HG02840 (cell line): ENCODE results near the gene HOMER1.

Experiments used
- ATAC-seq: cut with Tn5 transposase; IDR thresholded peaks from one replicate; pipeline ENCODE4 v1.9.1; 2021; ENCODE audit warnings: mild to moderate bottlenecking, moderate library complexity, moderate number of reproducible peaks; ENCODE audit not compliant: unreplicated experiment, low FRiP score

Gene HOMER1

DNA sequence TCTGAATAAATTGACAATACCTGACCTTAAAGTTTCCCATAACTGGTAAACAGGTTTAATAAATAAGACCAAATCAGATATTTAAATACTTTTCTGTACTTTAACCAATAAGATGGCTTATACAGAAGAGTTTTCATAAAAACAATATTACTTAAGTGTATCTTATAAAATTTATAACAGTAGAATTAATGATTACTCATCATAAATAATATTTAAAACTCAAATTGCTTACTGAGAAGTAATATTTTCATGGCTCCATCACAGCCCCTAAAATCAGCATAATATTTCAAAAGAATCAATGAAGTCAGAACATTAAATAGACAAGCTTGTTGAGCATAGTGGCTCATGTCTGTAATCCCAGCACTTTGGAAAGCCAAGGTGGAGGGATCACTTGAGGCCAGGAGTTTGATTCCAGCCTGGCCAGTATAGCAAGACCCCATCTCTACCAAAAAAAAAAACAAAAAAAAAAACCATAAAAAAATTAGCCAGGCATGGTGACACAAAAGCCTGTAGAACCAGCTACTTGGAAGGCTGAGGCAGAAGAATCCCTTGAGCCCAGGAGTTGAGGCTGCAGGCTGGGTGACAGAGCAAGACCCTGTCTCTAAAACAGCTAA, 23.5 kb downstream of the HOMER1 start:
- no peak for ATAC-seq

DNA sequence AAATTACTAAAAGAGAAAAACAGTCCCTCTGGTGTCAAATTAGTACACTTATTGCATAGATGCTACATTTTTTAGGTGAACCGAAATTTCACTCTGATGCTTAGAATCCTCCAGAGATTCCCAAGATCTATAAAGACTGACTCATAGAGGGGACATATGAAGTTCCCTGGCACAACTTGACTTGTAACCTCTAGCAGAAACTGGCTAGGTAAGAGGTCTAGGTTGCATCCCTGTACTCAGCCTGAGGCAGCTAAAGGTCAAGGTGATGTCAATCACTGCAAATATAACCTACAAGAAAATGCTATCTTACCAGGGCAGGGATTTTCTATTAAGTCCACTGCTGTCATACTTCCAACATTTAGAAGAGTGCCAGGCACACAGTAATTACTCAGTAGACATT, 24.2 kb downstream of the HOMER1 start:
- no peak for ATAC-seq

DNA sequence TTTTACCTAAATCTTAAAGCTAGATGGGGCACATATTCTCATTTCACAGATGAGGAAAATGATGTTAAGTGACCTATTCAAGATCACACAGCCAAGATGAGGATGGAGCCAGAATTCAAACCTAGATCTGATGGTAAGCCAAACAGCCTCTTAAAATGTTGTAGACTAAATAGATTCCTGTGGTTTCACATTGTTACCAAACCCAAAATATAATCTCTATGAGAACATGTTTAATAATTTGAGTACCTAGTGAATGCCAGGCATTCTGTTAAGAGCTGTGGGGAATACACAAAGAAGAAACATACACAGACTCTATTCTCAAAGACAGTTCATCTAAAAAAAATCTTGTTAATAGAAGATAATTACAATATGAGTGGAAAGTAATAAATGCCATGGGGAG, 25.2 kb downstream of the HOMER1 start:
- no peak for ATAC-seq

DNA sequence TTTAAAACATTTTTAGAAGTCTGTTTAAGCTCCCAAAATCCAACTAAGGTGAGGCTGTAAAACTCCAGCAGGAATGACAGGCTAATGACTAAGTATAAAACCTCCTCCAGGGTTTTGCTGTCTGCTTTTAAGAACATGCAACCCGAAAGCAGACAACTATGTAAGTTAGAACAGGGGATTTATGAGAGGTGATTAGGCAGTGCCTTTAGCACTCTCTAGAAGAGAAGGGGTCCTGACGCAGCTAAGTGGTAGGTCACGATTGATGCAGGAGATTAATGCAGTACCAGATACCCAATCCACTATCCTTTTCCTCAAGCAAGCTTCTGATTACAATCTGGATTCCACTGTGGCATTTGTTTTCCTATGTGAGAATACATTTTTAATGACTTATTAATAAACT, 25.9 kb downstream of the HOMER1 start:
- no peak for ATAC-seq

DNA sequence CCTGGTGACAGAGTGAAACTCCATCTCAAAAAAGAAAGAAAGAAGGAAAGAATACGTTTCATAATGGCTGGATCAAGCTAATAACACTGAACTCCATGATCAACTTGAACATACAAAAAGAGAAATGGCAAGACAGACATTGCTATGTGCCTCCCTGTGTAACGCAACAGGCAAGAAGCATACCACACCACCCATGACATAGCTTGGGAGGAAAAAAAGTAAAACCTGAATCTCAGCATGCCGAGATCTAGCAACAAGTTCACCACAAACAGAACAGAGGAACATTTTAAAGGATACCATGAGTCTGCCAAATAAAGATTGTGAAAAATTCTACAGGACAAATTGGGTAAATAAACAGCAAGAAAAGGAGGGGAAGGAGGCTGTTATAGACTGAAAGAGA, 26.7 kb downstream of the HOMER1 start:
- no peak for ATAC-seq

DNA sequence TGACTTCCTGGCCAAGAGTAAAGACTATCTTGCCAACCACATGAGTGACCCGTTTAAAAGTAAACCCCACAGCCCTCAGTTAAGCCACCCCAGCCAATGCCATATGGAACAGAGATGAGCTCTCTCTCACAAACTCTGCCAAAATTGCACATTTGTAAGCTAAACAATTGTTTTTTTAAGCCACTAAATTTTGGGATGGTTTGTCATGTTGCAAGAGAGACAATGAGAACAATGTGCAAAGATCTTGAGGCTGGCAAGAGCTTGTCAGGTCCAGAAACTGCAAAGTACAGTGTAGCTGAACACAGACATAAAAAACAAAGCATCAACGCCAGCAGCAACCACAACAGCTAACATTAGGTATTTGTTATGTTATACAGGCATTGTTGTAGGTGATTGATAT, 27.8 kb downstream of the HOMER1 start:
- ATAC-seq, result no peak

DNA sequence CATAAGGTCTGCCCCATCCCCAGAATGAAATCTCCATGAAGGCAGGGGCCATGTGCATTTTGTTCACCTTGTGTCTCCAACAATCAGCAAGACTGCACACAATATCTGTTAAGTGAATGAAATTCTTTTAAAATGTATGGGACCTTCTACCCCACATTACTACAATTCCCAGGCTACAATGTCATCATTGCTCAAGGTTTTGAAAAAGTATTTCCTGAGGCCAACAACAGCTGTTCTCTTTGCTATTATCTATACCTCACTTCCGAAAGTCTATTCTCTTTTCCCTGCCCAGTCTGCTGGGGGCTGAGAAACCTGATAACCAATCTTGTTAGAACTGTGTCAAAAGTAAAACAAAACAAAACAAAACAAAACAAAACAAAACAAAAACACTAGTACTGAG, 29.2 kb downstream of the HOMER1 start:
- no peak for ATAC-seq

DNA sequence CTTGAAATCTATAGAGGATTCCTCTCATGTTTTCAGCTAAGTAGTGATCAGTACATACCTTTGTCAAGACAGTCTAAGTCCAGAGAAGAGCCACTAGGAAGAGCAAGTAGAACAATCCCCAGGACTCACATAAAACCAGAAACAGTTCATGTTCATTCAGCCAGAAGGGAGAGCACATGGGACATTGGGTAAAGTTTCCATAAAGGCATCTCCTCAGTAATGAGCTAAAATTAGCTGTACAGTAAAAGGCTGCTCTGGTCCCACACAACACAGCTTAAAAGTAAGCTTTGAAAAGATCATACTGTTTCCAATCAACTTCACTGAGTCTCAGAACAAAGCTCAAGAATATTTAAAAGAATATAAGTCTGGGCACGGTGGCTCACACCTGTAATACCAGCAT, 32.4 kb downstream of the HOMER1 start:
- no peak for ATAC-seq

DNA sequence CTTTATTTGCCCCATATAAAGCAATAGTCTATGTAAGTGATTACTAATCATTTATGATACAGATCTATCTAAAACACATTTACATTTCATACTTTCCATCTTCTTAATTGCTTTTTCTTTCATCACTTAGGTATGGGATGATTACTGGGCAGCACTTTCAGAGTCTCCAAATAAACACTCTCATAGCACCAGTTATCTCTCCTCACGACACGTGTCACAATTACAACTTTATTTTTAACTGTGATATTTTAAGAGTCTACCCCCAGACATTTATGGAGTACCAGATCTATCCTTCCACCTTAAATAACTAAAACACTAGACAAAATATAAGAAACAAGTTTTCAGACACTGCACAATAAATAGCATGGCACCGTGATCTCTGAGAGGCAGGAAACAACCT, 32.9 kb downstream of the HOMER1 start:
- ATAC-seq, result no peak

DNA sequence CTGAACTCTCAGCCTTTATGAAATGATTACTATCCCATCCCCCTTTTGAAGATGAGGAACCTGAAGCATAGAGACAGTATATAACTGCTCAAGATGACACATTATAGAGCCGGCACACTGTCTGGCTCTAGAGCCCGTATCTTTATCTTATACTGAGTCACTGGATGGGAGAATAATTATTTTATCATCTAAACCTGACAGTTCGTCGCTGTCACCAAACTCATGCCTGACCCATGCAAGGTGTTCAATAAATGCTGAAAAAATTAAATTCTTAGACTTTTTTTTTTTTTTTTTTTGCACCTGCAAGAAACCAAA, 38.8 kb downstream of the HOMER1 start:
- ATAC-seq, result no peak

DNA sequence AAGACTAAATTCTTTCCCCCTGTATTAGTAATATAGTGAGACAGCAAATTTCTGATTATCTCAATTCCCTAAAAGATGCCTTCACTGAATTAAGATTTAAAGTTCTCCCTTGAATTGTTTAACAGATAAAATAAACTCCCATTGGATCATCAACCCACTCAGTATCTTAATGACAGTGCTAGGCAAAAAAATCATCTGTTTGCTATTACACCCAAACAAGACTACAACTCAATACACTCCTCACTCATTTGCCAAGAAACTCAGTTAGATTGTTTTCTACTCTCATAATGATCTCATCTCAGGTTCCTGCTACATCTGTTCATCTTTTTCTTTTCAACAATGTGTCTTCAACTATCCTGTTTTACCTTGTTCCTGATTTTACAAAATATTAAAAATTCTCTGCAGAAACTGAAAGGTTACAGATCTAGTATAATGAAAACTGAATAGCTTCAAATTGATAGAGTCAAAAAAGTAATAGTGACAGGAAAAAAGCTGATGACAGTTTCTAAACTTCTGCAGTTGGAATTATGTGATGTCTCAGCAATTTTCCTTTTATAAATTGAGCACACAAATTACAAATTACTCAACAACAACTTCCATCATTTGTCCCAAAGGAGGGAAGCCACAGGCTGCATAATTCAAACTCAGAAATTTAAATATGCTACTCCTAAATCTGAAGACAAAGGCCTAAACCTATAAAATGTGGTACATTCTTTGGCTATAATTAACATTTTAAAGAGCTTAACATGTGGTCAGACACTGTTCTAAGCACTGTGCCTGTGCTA, 39.4 kb downstream of the HOMER1 start:
- ATAC-seq, result no peak

DNA sequence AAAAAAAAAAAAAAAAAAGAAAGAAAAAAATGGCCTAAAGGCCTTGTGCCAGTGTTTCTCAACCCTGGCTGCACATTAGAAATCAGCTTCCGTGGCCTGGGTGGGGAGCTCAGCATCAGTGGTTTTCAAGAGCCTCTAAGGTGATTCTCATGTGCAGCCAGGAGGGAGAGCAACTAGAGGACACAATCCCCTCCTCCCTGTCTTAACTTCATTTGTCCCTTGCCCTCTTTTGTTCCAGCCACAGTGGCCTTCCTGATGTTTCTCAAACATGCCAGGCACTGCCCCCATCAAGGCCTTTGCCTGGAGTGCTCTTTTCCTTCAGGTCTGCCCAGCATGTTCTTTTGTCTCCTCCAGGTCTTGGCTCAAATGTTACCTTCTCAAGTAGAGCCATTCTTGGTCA, 42.4 kb downstream of the HOMER1 start:
- ATAC-seq, result no peak

DNA sequence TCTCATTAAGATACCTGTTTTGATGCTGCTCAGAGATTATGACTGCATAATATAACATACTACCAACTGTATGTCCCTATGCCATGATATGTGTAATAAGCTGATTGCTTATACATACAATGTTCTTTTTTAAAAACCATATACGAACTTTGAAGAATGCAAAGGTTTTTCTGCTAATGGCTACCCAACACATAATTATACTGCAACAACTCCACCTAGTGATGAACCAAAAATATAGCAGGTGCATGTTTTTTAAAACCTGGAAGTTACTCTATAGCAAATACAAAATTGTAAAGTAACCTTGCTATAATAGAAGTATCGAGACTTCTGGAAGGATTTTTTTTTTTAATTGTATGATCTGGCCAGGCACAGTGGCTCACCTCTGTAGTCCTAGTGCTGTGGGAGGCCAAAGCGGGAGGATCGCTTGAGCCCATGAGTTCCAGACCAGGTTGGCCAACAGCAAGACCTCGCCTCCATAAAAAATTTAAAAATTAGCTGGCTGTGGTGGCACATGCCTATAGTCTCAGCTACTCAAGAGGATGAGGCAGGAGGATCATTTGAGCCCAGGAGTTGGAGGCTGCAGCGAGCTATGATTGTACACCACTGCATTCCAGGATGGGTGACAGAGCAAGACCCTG, 49.1 kb downstream of the HOMER1 start:
- ATAC-seq, result no peak

DNA sequence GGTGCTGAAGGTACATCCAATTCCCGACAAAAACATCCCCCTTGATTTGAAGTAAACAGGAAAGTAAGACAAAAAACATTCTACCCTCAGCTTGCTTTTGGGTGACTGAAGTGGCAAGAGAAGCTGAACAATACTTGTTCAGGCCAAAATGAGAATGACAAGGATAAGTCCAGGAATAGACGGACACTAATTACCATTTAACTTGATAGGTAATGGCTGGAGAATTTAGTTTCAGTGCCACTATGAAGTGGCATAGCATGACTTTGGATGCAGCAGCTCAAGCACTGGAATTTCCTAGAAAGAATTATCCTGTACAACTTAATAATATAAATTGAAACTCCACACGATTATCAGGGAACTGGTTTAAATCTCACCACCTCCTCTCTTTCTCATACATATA, 49.7 kb downstream of the HOMER1 start:
- no peak for ATAC-seq

DNA sequence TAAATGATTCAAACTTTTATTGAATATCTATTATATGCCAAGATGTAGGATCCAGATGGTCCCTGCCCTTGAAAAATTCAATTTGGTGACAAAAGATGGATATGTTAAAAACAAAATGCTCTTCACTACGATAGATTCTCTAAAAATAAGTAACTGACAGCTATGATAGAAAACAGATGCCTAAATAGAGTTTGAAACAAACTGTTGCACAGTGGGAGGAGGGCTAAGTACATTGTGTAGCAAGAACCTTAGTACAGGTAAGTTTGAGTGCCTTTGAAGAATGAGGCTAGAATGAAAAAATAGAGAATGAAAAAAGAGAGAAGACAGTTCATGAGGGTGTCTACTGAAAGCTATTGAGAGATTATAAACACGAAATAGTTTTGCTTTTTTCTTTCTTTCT, 54.3 kb downstream of the HOMER1 start:
- no peak for ATAC-seq

DNA sequence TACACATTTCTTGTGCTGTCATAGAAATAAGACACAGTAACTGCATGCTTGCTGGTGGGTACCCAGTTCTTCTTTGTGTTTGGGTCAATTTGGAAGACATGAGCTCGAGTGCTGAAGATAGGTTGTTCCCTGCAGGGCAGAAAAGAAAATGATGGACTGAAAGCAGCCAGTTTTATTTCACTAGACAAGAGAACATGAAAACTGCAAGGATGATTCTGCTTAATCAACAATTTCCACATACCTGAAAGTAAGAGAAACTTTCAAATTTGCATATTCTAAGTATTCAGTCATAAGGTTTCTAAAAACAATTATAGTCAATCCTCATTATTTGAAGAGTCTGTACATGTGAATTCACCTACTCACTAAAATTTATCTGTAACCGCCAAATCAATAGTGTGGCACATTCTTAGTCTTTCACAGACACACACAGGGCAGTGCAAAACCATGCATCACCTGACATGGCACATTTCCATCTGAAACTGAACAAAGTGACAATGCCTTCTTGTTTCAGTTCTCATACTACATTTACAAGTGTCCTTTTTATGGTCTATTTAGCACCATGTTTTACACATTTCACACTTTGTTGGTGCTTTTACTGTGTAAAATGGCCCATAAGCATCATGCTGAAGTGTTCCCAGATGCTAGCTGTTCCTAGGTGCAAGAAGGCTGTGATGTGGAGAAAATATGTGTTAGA, 56.9 kb downstream of the HOMER1 start:
- ATAC-seq, result no peak

DNA sequence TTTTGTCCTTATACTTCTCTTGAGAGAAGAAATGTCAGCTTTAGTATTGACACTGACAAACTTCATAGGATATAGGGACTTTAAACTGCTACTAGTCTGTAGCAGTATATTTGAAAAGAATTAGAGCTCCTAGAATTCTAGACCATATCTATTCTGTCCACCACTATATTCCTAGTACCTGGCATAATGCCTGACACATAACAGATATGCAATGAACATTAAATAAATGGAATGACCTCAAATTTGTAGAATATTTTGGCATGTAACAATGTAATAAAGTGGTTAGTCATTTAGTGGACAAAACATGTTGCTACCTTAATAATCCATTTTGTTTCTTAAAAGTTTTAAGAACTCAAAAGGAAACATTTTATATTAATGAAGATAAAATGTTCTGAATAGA, 57.5 kb downstream of the HOMER1 start:
- no peak for ATAC-seq

DNA sequence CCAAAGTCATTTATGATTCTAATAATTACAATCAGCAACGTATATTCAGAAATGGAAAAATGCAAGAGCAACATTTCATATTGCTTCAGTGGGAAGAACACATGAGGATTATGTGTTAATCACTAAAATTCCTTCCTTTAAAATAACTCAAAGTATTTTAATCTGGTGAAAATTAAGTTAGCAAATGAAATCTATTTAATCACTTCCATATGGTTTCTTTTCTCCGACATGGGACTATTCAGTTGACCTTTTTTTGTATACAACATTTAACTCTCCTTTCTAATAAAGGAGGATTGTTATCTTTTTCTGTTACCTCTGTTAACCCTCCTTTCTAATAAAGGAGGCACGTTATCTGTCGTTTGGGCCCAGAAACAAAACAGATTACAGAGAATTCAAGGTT, 59.9 kb downstream of the HOMER1 start:
- ATAC-seq, result no peak

DNA sequence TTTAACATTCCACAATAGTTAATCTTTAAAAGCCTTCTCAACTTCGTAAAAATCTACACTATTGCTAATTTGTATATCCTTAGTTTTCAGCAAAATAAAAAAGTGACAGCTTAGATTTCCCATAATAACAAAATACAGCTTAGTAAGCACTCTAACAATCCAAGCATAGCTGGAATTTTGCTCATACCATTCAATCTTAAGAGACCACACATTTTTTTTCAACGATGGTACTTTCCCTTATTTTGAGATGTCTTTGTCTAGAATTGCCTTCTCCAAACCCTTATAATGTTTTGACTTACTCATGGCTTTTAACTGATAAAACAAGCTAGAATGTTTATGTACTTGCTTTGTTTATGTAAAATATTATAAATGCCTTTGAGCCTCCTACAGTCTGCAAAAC, 65.6 kb downstream of the HOMER1 start:
- ATAC-seq, result no peak

DNA sequence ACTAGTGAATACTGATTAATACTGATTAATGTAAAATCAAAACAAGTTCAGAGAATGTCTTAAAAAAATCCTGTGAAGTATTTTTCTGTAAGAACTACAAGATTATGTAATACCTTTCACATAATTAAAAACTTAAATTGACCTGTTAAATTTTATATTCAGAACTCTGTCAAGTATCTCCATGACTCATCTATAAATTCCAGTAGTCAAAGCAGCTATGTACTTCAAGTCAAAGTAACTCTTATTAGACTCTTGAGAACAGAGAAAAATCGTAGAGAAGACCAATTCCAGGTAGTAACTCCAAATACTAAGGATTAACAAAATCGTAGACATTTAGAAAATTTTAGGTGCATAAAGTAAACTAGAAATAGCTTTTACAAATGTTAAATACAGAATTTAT, 77.1 kb downstream of the HOMER1 start:
- ATAC-seq, result no peak

DNA sequence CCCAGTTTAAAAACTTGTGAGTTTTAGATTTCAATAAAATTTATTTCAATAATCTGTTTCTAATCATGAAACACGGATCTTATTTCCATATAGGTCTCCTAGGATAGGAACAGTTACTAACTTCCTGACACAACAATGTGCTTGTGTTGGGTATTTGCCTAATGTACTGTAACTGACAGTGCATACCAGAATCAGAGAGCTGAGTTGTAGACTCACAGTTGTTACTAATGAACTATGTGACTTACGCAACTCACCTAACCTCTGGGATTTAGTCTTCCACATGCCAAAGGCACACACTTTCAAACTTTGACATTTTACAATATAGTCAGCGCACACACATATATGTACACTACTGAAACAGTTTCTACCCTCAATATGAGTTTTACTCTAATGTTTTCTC, 77.7 kb downstream of the HOMER1 start:
- no peak for ATAC-seq

DNA sequence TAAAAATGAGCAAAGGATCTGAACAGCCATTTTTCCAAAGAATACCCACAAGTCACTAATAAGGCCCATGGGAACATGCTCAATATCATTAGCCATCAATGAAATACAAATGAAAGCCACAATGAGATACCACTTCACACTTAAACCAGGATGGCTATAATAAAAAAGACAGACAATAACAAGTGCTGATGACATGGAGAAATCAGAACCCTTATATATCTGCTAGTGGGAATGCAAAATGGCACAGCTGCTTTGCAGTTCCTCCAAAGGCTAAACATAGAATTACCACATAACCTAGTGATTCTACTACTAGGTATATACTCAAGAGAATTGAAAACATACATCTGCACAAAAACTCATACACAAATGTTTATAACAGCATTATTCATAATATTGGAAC, 83.7 kb downstream of the HOMER1 start:
- no peak for ATAC-seq
